Neural progenitor cell (in vitro differentiated cells): ENCODE results near the gene MED27. TPM values are rescaled to one million over a fixed set of nuclear protein-coding genes. Genes with fewer than 3 reads are reported as not detected.

ENCODE experiments used
- DNase-seq: peaks from one replicate; pipeline ENCODE4 v3.0.0-alpha.2; 2016; ENCODE audit warnings: low spot score
- H2AFZ ChIP-seq: fragments of 200-600 bp; sonication (generic); replicated peaks from 2 replicates; pipeline ENCODE4 v1.6.1; 2016; ENCODE audit warnings: antibody characterized with exemption
- H3F3A ChIP-seq: fragments of 200-600 bp; sonication (generic); 2 replicates; pipeline ENCODE4 v1.6.1; 2016; ENCODE audit warnings: antibody characterized with exemption, low read depth
- H3K27ac ChIP-seq: fragments of 200-600 bp; sonication (generic); 2 replicates; pipeline ENCODE4 v1.5.1; 2016; ENCODE audit warnings: mild to moderate bottlenecking
- H3K27me3 ChIP-seq: fragments of 200-600 bp; sonication (generic); 2 replicates; pipeline ENCODE4 v1.6.1; 2016; ENCODE audit warnings: mild to moderate bottlenecking, moderate library complexity
- H3K36me3 ChIP-seq: fragments of 200-600 bp; sonication (generic); 2 replicates; pipeline ENCODE4 v1.5.1; 2016
- H3K4me1 ChIP-seq: fragments of 200-600 bp; sonication (generic); 2 replicates; pipeline ENCODE4 v1.6.1; 2016; ENCODE audit warnings: mixed run types
- H3K4me2 ChIP-seq: fragments of 200-600 bp; sonication (generic); 2 replicates; pipeline ENCODE4 v1.6.1; 2016
- H3K4me3 ChIP-seq: fragments of 200-600 bp; sonication (generic); 2 replicates; pipeline ENCODE4 v1.5.1; 2016
- H3K79me2 ChIP-seq: fragments of 200-600 bp; sonication (generic); 2 replicates; pipeline ENCODE4 v1.6.1; 2016; ENCODE audit warnings: low read depth
- H3K9ac ChIP-seq: fragments of 200-600 bp; sonication (generic); 2 replicates; pipeline ENCODE4 v1.6.1; 2016
- H3K9me3 ChIP-seq: fragments of 200-600 bp; sonication (generic); 2 replicates; pipeline ENCODE4 v1.5.1; 2016; ENCODE audit warnings: low read depth
- H4K20me1 ChIP-seq: fragments of 200-600 bp; sonication (generic); 2 replicates; pipeline ENCODE4 v1.6.1; 2016; ENCODE audit warnings: low read depth
- H3K27ac Mint-ChIP-seq: 3 replicates; pipeline ENCODE4 v1.8.0; 2021; ENCODE audit warnings: mixed read lengths
- H3K27me3 Mint-ChIP-seq: 2 replicates; pipeline ENCODE4 v1.8.0; 2022; ENCODE audit warnings: low read depth, mild to moderate bottlenecking, inconsistent platforms, moderate library complexity, mixed read lengths; ENCODE audit not compliant: insufficient read depth
- H3K36me3 Mint-ChIP-seq: 3 replicates; pipeline ENCODE4 v1.8.0; 2021; ENCODE audit warnings: mixed read lengths
- H3K4me1 Mint-ChIP-seq: 3 replicates; pipeline ENCODE4 v1.8.0; 2021; ENCODE audit warnings: mixed read lengths
- H3K4me3 Mint-ChIP-seq: 3 replicates; pipeline ENCODE4 v1.8.0; 2021; ENCODE audit warnings: mild to moderate bottlenecking, moderate library complexity, mixed read lengths
- H3K9me3 Mint-ChIP-seq: 3 replicates; pipeline ENCODE4 v1.8.0; 2020; ENCODE audit warnings: mixed read lengths
- CTCF ChIP-seq: fragments of 200-600 bp; sonication (generic); IDR thresholded peaks from 2 replicates; pipeline ENCODE4 v1.5.1; 2017; ENCODE audit warnings: antibody characterized with exemption, mild to moderate bottlenecking
- EZH2 ChIP-seq: fragments of 200-600 bp; sonication (generic); IDR thresholded peaks from 2 replicates; pipeline ENCODE4 v1.6.1; 2017; ENCODE audit warnings: antibody characterized with exemption, mild to moderate bottlenecking, moderate library complexity
- EZH2phosphoT487 ChIP-seq: fragments of 200-600 bp; sonication (generic); IDR thresholded peaks from 2 replicates; pipeline ENCODE4 v1.6.1; 2017; ENCODE audit warnings: antibody characterized with exemption
- total RNA-seq: library from RNA; depleted of rRNA; stranded (reverse); fragments of >200 nt; gene quantifications from 2 replicates; pipeline ENCODE4 v1.2.3, GENCODE V29; 2015; ENCODE audit warnings: low replicate concordance

Gene MED27
- total RNA-seq, 1 donor from 2014 or later: 15.1 TPM

GRCh38 chr9:131844745-131845118, 234.9 kb downstream of the MED27 start:
- Histone ChIP-seq H3K9ac (no peak overlapping the region), H3K27ac (no peak overlapping the region), H3K9me3 (no peaks in the 10 kb centered on the region), H2AFZ (no peak overlapping the region), H3F3A (no peaks in the 10 kb centered on the region), H3K4me2 (no peak overlapping the region), H3K36me3 (no peaks in the 10 kb centered on the region), H3K4me3 (no peak overlapping the region), H3K27me3 (no peaks in the 10 kb centered on the region), H3K4me1 (no peaks in the 10 kb centered on the region), H3K79me2 (no peaks in the 10 kb centered on the region), H4K20me1 (no peaks in the 10 kb centered on the region)
- H3K4me3 Mint-ChIP-seq: no peak overlapping the region
- H3K27me3 Mint-ChIP-seq: peaks cover 17% of the 10 kb centered on the region
- H3K9me3 Mint-ChIP-seq: no peaks in the 10 kb centered on the region
- no peak for DNase-seq
- H3K27ac Mint-ChIP-seq: no peak overlapping the region
- no peak for TF ChIP-seq EZH2phosphoT487
- TF ChIP-seq CTCF: no peak
- TF ChIP-seq EZH2: no peak
- H3K36me3 Mint-ChIP-seq: no peaks in the 10 kb centered on the region
- peaks cover 9% of the 10 kb centered on the region for H3K4me1 Mint-ChIP-seq

GRCh38 chr9:131843989-131844744, 235.5 kb downstream of the MED27 start:
- Histone ChIP-seq H3K36me3 (no peaks in the 10 kb centered on the region), H3K4me3 (no peak overlapping the region), H3F3A (no peaks in the 10 kb centered on the region), H4K20me1 (no peaks in the 10 kb centered on the region), H3K79me2 (no peaks in the 10 kb centered on the region), H3K27me3 (no peaks in the 10 kb centered on the region), H3K9me3 (no peaks in the 10 kb centered on the region), H3K9ac (no peak overlapping the region), H3K27ac (no peak overlapping the region), H2AFZ (no peak overlapping the region), H3K4me1 (no peaks in the 10 kb centered on the region), H3K4me2 (no peak overlapping the region)
- H3K36me3 Mint-ChIP-seq: no peaks in the 10 kb centered on the region
- H3K27me3 Mint-ChIP-seq: peaks cover 17% of the 10 kb centered on the region
- no peak for DNase-seq
- no peak for TF ChIP-seq EZH2
- no peak for TF ChIP-seq EZH2phosphoT487
- no peak for TF ChIP-seq CTCF
- peaks cover 14% of the 10 kb centered on the region for H3K4me1 Mint-ChIP-seq
- no peaks in the 10 kb centered on the region for H3K9me3 Mint-ChIP-seq
- no peak overlapping the region for H3K4me3 Mint-ChIP-seq
- no peak overlapping the region for H3K27ac Mint-ChIP-seq

DNA sequence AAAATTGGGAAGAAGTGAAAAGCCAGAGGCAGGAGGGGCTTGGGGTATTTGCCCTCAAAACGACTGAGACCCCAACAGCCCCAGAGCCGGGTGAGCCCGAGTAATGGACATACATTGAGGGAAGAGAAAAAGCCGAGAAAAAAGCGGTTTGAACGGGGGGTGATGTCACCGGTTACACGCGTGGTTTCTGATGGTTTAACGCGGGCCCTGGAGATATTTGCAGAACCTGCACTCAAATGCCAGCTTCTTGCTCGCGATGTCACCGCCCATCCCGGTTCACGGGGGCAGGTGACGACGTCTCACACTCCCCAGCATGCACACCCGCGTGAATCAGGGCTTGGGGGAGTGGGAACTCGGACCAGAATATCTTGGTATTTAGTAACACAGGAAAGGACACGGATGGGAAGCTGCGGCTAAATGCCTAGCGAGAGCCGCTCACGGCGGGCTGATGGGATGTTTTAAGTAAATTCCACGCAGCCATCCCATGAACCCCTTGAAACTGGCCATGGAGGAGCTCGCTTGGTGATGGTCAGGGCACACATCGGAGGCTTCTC, 237.8 kb downstream of the MED27 start:
- no peak for TF ChIP-seq EZH2phosphoT487
- TF ChIP-seq EZH2: no peak
- no peak for TF ChIP-seq CTCF
- Mint-ChIP-seq H3K4me3 (no peak overlapping the region), H3K27ac (peak overlapping the region; percentile 83), H3K36me3 (no peaks in the 10 kb centered on the region), H3K9me3 (no peaks in the 10 kb centered on the region), H3K27me3 (peaks cover 11% of the 10 kb centered on the region), H3K4me1 (peaks cover 20% of the 10 kb centered on the region)
- Histone ChIP-seq H4K20me1 (no peaks in the 10 kb centered on the region), H3K9me3 (no peaks in the 10 kb centered on the region), H3K4me3 (no peak overlapping the region), H3K27ac (no peak overlapping the region), H3K9ac (no peak overlapping the region), H3K79me2 (no peaks in the 10 kb centered on the region), H2AFZ (no peak overlapping the region), H3K36me3 (no peaks in the 10 kb centered on the region), H3K4me1 (no peaks in the 10 kb centered on the region), H3F3A (no peaks in the 10 kb centered on the region), H3K27me3 (no peaks in the 10 kb centered on the region), H3K4me2 (no peak overlapping the region)
- DNase-seq: no peak
